ENCODE data around the gene VPS41. TPM values are rescaled to one million over a fixed set of nuclear protein-coding genes. Genes with fewer than 3 reads are reported as not detected.

The VPS41 gene
- polyA plus RNA-seq, 3 donors: 12.7 to 62.2 (median 56.7) TPM

DNA sequence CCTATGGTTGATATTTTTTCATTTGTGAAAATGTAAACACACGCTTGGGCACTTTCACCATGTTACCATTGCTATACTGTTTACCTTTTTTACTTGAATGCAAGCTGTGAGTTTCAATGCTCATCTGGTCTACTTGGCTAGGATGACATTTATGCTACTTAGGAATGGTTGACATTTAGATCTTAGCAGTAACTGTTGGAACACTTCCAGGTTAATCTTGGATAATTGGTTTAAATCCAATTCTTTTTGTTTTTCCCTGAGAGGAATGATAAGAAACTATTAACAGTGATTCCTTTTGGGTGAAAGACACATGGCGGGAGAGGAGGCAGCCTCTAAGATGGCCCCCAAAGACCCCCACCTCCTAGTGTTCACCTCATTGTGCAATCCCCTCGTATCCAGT, 226.4 kb downstream of the VPS41 start:
- Mint-ChIP-seq H3K4me3 (no peak overlapping the region), H3K9me3 (peaks cover 3 to 14% (median 11%) of the 10 kb centered on the region in 7 donors), H3K27me3 (ENCODE audit: low read depth in 3 of 3) (peaks cover 0 to 7% (median 0%) of the 10 kb centered on the region in 3 donors), H3K4me1 (peaks cover 22% of the 10 kb centered on the region), H3K36me3 (peaks cover 0 to 3% of the 10 kb centered on the region in 2 donors), H3K27ac (no peak overlapping the region)
- Histone ChIP-seq H3K9ac (ENCODE audit: insufficient read depth, low read length, poor library complexity, severe bottlenecking) (no peak overlapping the region), H3K4me2 (replicated peaks; ENCODE audit: extremely low read depth, low read length, poor library complexity, severe bottlenecking) (no peak overlapping the region), H3K9me3 (replicated peaks in 1 of 2; ENCODE audit: control insufficient read depth in 1 of 2, insufficient read depth in 1 of 2, low read length in 2 of 2) (peaks cover 10 to 15% of the 10 kb centered on the region in 2 donors), H3K27me3 (ENCODE audit: control insufficient read depth in 2 of 2, insufficient read depth in 2 of 2, low read length in 2 of 2) (no peaks in the 10 kb centered on the region), H4K20me1 (ENCODE audit: insufficient read depth, low read length) (no peaks in the 10 kb centered on the region), H3K27ac (ENCODE audit: low read depth in 1 of 2, low read length in 2 of 2) (no peak overlapping the region), H3K36me3 (replicated peaks in 1 of 2; ENCODE audit: control insufficient read depth in 1 of 2, insufficient read depth in 2 of 2, low read length in 2 of 2) (no peaks in the 10 kb centered on the region), H3K4me1 (ENCODE audit: control insufficient read depth in 1 of 2, insufficient read depth in 2 of 2, low read length in 2 of 2) (peaks cover 11 to 14% of the 10 kb centered on the region in 2 donors), H2AFZ (ENCODE audit: insufficient read depth, low read depth, low read length, poor library complexity, severe bottlenecking) (no peak overlapping the region), H3K79me2 (ENCODE audit: insufficient read depth, low read length) (no peaks in the 10 kb centered on the region), H3K4me3 (replicated peaks in 1 of 3; ENCODE audit: low read depth in 2 of 3, low read length in 3 of 3) (no peak overlapping the region)
- no peak for DNase-seq
- TF ChIP-seq, protein P1, sequence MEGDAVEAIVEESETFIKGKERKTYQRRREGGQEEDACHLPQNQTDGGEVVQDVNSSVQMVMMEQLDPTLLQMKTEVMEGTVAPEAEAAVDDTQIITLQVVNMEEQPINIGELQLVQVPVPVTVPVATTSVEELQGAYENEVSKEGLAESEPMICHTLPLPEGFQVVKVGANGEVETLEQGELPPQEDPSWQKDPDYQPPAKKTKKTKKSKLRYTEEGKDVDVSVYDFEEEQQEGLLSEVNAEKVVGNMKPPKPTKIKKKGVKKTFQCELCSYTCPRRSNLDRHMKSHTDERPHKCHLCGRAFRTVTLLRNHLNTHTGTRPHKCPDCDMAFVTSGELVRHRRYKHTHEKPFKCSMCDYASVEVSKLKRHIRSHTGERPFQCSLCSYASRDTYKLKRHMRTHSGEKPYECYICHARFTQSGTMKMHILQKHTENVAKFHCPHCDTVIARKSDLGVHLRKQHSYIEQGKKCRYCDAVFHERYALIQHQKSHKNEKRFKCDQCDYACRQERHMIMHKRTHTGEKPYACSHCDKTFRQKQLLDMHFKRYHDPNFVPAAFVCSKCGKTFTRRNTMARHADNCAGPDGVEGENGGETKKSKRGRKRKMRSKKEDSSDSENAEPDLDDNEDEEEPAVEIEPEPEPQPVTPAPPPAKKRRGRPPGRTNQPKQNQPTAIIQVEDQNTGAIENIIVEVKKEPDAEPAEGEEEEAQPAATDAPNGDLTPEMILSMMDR (IDR thresholded peaks at IDR 0.05): no peak
- no CpG with 5 or more reads among the region's 3 CpGs for WGBS (ENCODE audit: insufficient coverage)
- intact Hi-C loops (cut with micrococcal nuclease): no loop called here

DNA sequence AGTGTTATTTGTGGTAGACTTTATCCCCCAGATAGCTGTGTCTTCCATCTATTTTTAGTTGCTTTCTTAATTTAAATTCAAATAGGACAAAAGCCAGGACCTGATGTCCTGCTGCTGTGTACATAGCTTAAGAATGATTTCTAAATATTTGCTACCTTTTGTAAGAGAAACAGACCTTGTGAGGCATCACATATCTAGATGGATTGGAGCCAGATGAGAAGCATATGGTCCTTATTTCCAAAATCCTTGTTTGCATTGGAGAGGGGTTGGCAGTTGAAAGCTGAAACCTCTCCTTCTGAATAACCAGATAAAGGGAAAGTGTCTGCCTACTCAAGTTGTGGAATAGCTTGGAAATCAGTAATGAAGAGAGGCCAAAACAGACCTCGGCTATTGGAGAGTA, 227.1 kb downstream of the VPS41 start:
- Histone ChIP-seq H3K36me3 (replicated peaks in 1 of 2; ENCODE audit: control insufficient read depth in 1 of 2, insufficient read depth in 2 of 2, low read length in 2 of 2) (no peaks in the 10 kb centered on the region), H3K4me1 (ENCODE audit: control insufficient read depth in 1 of 2, insufficient read depth in 2 of 2, low read length in 2 of 2) (peaks cover 11 to 17% of the 10 kb centered on the region in 2 donors), H3K9me3 (replicated peaks in 1 of 2; ENCODE audit: control insufficient read depth in 1 of 2, insufficient read depth in 1 of 2, low read length in 2 of 2) (peaks cover 10 to 15% of the 10 kb centered on the region in 2 donors), H2AFZ (ENCODE audit: insufficient read depth, low read depth, low read length, poor library complexity, severe bottlenecking) (no peak overlapping the region), H3K79me2 (ENCODE audit: insufficient read depth, low read length) (no peaks in the 10 kb centered on the region), H3K9ac (ENCODE audit: insufficient read depth, low read length, poor library complexity, severe bottlenecking) (no peak overlapping the region), H3K4me2 (replicated peaks; ENCODE audit: extremely low read depth, low read length, poor library complexity, severe bottlenecking) (no peak overlapping the region), H3K27ac (ENCODE audit: low read depth in 1 of 2, low read length in 2 of 2) (no peak overlapping the region), H3K4me3 (replicated peaks in 1 of 3; ENCODE audit: low read depth in 2 of 3, low read length in 3 of 3) (no peak overlapping the region), H3K27me3 (ENCODE audit: control insufficient read depth in 2 of 2, insufficient read depth in 2 of 2, low read length in 2 of 2) (no peaks in the 10 kb centered on the region), H4K20me1 (ENCODE audit: insufficient read depth, low read length) (no peaks in the 10 kb centered on the region)
- DNase-seq: no peak
- intact Hi-C loops (cut with micrococcal nuclease): no loop called here
- H3K9me3 Mint-ChIP-seq: peaks cover 3 to 14% (median 11%) of the 10 kb centered on the region in 7 donors
- no peak overlapping the region for H3K27ac Mint-ChIP-seq
- no CpG with 5 or more reads among the region's 1 CpG for whole genome bisulfite sequencing (ENCODE audit: insufficient coverage)
- peaks cover 0 to 7% (median 0%) of the 10 kb centered on the region in 3 donors for H3K27me3 Mint-ChIP-seq (ENCODE audit: low read depth in 3 of 3)
- H3K4me1 Mint-ChIP-seq: peaks cover 24% of the 10 kb centered on the region
- H3K36me3 Mint-ChIP-seq: peaks cover 0 to 3% of the 10 kb centered on the region in 2 donors
- TF ChIP-seq, protein P1 (IDR thresholded peaks at IDR 0.05): no peak
- H3K4me3 Mint-ChIP-seq: no peak overlapping the region

Measured in CD14-positive monocyte (primary cell).